Neural progenitor cell (in vitro differentiated cells): Measurements from ENCODE around the gene PXDN. TPM values are rescaled to one million over a fixed set of nuclear protein-coding genes. Genes with fewer than 3 reads are reported as not detected.

Experiments
- DNase-seq: peaks from one replicate; pipeline ENCODE4 v3.0.0-alpha.2; 2016; ENCODE audit warnings: low spot score
- H2AFZ ChIP-seq: fragments of 200-600 bp; sonication (generic); replicated peaks from 2 replicates; pipeline ENCODE4 v1.6.1; 2016; ENCODE audit warnings: antibody characterized with exemption
- H3F3A ChIP-seq: fragments of 200-600 bp; sonication (generic); 2 replicates; pipeline ENCODE4 v1.6.1; 2016; ENCODE audit warnings: antibody characterized with exemption, low read depth
- H3K27ac ChIP-seq: fragments of 200-600 bp; sonication (generic); 2 replicates; pipeline ENCODE4 v1.5.1; 2016; ENCODE audit warnings: mild to moderate bottlenecking
- H3K27me3 ChIP-seq: fragments of 200-600 bp; sonication (generic); 2 replicates; pipeline ENCODE4 v1.6.1; 2016; ENCODE audit warnings: mild to moderate bottlenecking, moderate library complexity
- H3K36me3 ChIP-seq: fragments of 200-600 bp; sonication (generic); 2 replicates; pipeline ENCODE4 v1.5.1; 2016
- H3K4me1 ChIP-seq: fragments of 200-600 bp; sonication (generic); 2 replicates; pipeline ENCODE4 v1.6.1; 2016; ENCODE audit warnings: mixed run types
- H3K4me2 ChIP-seq: fragments of 200-600 bp; sonication (generic); 2 replicates; pipeline ENCODE4 v1.6.1; 2016
- H3K4me3 ChIP-seq: fragments of 200-600 bp; sonication (generic); 2 replicates; pipeline ENCODE4 v1.5.1; 2016
- H3K79me2 ChIP-seq: fragments of 200-600 bp; sonication (generic); 2 replicates; pipeline ENCODE4 v1.6.1; 2016; ENCODE audit warnings: low read depth
- H3K9ac ChIP-seq: fragments of 200-600 bp; sonication (generic); 2 replicates; pipeline ENCODE4 v1.6.1; 2016
- H3K9me3 ChIP-seq: fragments of 200-600 bp; sonication (generic); 2 replicates; pipeline ENCODE4 v1.5.1; 2016; ENCODE audit warnings: low read depth
- H4K20me1 ChIP-seq: fragments of 200-600 bp; sonication (generic); 2 replicates; pipeline ENCODE4 v1.6.1; 2016; ENCODE audit warnings: low read depth
- H3K27ac Mint-ChIP-seq: 3 replicates; pipeline ENCODE4 v1.8.0; 2021; ENCODE audit warnings: mixed read lengths
- H3K27me3 Mint-ChIP-seq: 2 replicates; pipeline ENCODE4 v1.8.0; 2022; ENCODE audit warnings: low read depth, mild to moderate bottlenecking, inconsistent platforms, moderate library complexity, mixed read lengths; ENCODE audit not compliant: insufficient read depth
- H3K36me3 Mint-ChIP-seq: 3 replicates; pipeline ENCODE4 v1.8.0; 2021; ENCODE audit warnings: mixed read lengths
- H3K4me1 Mint-ChIP-seq: 3 replicates; pipeline ENCODE4 v1.8.0; 2021; ENCODE audit warnings: mixed read lengths
- H3K4me3 Mint-ChIP-seq: 3 replicates; pipeline ENCODE4 v1.8.0; 2021; ENCODE audit warnings: mild to moderate bottlenecking, moderate library complexity, mixed read lengths
- H3K9me3 Mint-ChIP-seq: 3 replicates; pipeline ENCODE4 v1.8.0; 2020; ENCODE audit warnings: mixed read lengths
- EZH2 ChIP-seq: fragments of 200-600 bp; sonication (generic); IDR thresholded peaks from 2 replicates; pipeline ENCODE4 v1.6.1; 2017; ENCODE audit warnings: antibody characterized with exemption, mild to moderate bottlenecking, moderate library complexity
- EZH2phosphoT487 ChIP-seq: fragments of 200-600 bp; sonication (generic); IDR thresholded peaks from 2 replicates; pipeline ENCODE4 v1.6.1; 2017; ENCODE audit warnings: antibody characterized with exemption
- total RNA-seq: library from RNA; depleted of rRNA; stranded (reverse); fragments of >200 nt; gene quantifications from 2 replicates; pipeline ENCODE4 v1.2.3, GENCODE V29; 2015; ENCODE audit warnings: low replicate concordance
- TF ChIP-seq, protein P1 (sequence below): fragments of 200-600 bp; sonication (generic); IDR thresholded peaks from 2 replicates; pipeline ENCODE4 v1.5.1; 2017; ENCODE audit warnings: antibody characterized with exemption, mild to moderate bottlenecking

Gene PXDN
- total RNA-seq, 1 donor from 2014 or later = 118 TPM

DNA sequence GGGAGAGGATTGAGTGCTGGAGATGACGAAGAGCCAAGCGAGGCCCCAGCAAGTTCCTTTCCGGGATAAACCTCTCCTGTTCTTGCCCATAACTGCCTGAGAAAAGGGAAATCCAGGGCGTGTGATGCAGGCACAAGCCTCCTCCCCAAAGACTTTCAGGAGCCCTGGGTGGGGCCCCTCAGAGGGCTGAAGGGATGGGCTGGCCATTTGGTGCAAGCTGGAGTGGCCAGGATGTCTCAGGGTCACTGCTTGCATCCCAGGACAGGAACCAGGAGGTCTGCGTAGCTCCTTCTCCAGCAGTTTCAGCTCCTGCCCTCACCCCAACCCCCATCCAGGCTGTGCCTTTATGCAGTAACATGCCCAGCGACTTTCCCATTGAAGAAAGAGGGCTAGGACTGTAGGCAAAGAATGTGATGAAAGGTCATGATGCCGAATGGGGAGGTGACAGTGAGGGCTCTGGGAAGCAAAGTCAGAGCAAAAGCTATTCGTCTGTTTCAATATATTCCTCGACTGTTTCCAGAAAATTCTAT is 80.2 kb downstream of the PXDN start:
- no peak overlapping the region for H3K27ac Mint-ChIP-seq
- H3K27me3 Mint-ChIP-seq = peaks cover 4% of the 10 kb centered on the region
- no peaks in the 10 kb centered on the region for H3K9me3 Mint-ChIP-seq
- no peak overlapping the region for H3K4me3 ChIP-seq
- H3K36me3 ChIP-seq = no peaks in the 10 kb centered on the region
- H3K4me3 Mint-ChIP-seq = no peak overlapping the region
- no peaks in the 10 kb centered on the region for H3K4me1 ChIP-seq
- H3K9me3 ChIP-seq = no peaks in the 10 kb centered on the region
- TF ChIP-seq, protein P1, sequence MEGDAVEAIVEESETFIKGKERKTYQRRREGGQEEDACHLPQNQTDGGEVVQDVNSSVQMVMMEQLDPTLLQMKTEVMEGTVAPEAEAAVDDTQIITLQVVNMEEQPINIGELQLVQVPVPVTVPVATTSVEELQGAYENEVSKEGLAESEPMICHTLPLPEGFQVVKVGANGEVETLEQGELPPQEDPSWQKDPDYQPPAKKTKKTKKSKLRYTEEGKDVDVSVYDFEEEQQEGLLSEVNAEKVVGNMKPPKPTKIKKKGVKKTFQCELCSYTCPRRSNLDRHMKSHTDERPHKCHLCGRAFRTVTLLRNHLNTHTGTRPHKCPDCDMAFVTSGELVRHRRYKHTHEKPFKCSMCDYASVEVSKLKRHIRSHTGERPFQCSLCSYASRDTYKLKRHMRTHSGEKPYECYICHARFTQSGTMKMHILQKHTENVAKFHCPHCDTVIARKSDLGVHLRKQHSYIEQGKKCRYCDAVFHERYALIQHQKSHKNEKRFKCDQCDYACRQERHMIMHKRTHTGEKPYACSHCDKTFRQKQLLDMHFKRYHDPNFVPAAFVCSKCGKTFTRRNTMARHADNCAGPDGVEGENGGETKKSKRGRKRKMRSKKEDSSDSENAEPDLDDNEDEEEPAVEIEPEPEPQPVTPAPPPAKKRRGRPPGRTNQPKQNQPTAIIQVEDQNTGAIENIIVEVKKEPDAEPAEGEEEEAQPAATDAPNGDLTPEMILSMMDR = no peak
- TF ChIP-seq EZH2 = no peak
- no peak for TF ChIP-seq EZH2phosphoT487
- H3K4me2 ChIP-seq = no peak overlapping the region
- H3F3A ChIP-seq = no peaks in the 10 kb centered on the region
- H3K4me1 Mint-ChIP-seq = no peaks in the 10 kb centered on the region
- peaks cover 34% of the 10 kb centered on the region for H3K36me3 Mint-ChIP-seq
- DNase-seq = no peak
- H3K9ac ChIP-seq = no peak overlapping the region
- no peak overlapping the region for H3K27ac ChIP-seq
- no peaks in the 10 kb centered on the region for H3K27me3 ChIP-seq
- H3K79me2 ChIP-seq = no peaks in the 10 kb centered on the region
- no peak overlapping the region for H2AFZ ChIP-seq
- H4K20me1 ChIP-seq = no peaks in the 10 kb centered on the region

DNA sequence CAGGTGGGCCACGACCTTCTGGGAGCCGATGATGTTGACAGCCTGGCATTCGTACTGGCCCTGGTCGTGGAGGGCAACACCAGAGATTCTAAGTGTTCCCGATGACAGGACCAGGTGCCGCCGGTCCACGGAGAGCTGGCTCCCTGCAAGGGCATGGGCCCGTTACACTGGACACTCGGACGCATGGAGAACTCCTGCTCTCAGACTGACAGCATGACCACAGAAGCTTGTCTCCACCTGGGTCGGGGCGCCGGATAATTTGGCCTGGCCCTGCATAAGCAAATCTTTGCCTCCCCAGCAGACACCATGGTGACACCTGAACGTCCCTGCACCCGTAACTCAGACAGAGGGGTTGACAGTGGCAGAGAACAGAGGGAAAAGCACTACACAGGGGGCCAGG is 80.7 kb downstream of the PXDN start:
- H3K4me3 Mint-ChIP-seq = no peak overlapping the region
- no peak for DNase-seq
- H3K27ac ChIP-seq = no peak overlapping the region
- H3K9me3 Mint-ChIP-seq = no peaks in the 10 kb centered on the region
- H3K4me1 ChIP-seq = no peaks in the 10 kb centered on the region
- no peak overlapping the region for H3K4me3 ChIP-seq
- H3K27me3 ChIP-seq = no peaks in the 10 kb centered on the region
- H3K27ac Mint-ChIP-seq = no peak overlapping the region
- H3K36me3 Mint-ChIP-seq = peaks cover 33% of the 10 kb centered on the region
- no peak overlapping the region for H3K4me2 ChIP-seq
- H3K9ac ChIP-seq = no peak overlapping the region
- peaks cover 2% of the 10 kb centered on the region for H4K20me1 ChIP-seq
- H3K9me3 ChIP-seq = no peaks in the 10 kb centered on the region
- TF ChIP-seq, protein P1 = no peak
- TF ChIP-seq EZH2 = no peak
- no peak for TF ChIP-seq EZH2phosphoT487
- no peak overlapping the region for H2AFZ ChIP-seq
- peaks cover 4% of the 10 kb centered on the region for H3K27me3 Mint-ChIP-seq
- H3K4me1 Mint-ChIP-seq = peaks cover 2% of the 10 kb centered on the region
- no peaks in the 10 kb centered on the region for H3K79me2 ChIP-seq
- no peaks in the 10 kb centered on the region for H3F3A ChIP-seq
- H3K36me3 ChIP-seq = no peaks in the 10 kb centered on the region

DNA sequence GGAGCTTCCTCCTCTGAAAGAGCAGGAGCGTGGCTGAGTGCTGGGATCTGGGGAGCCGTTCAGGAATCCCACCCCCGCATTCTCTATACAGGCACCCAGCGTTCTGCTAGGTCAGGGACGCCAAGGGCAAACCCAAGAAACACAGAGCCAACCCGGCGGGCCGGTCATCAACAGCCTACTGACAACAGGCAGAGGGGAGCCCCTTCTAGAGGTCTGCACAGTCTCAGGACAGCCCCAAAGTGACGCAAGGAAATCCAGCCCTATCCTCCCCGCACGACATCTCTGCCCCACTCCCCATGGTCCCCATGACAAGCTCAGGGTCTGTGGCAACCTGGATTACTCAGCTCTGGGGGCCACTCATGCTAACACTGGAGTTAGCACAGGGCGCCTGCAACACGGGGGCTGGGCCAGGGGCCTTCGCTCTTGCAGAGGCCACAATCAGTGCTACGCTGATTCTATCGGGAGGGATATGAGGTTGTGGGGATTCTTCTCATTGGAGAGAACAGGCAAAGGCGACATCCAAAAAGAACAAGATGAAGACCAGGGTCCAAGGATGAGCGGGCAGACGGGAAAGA is 81.6 kb downstream of the PXDN start:
- Mint-ChIP-seq H3K4me3 (no peak overlapping the region), H3K36me3 (peaks cover 29% of the 10 kb centered on the region), H3K27ac (no peak overlapping the region), H3K9me3 (no peaks in the 10 kb centered on the region), H3K4me1 (peaks cover 8% of the 10 kb centered on the region), H3K27me3 (peaks cover 2% of the 10 kb centered on the region)
- Histone ChIP-seq H4K20me1 (peaks cover 6% of the 10 kb centered on the region), H3K79me2 (no peaks in the 10 kb centered on the region), H3F3A (no peaks in the 10 kb centered on the region), H3K9me3 (no peaks in the 10 kb centered on the region), H3K27me3 (no peaks in the 10 kb centered on the region), H3K4me1 (no peaks in the 10 kb centered on the region), H3K36me3 (no peaks in the 10 kb centered on the region), H3K4me2 (no peak overlapping the region), H2AFZ (no peak overlapping the region), H3K9ac (no peak overlapping the region), H3K27ac (no peak overlapping the region), H3K4me3 (no peak overlapping the region)
- TF ChIP-seq EZH2phosphoT487 = no peak
- TF ChIP-seq, protein P1 = no peak
- no peak for TF ChIP-seq EZH2
- DNase-seq = no peak
